HUDEP-2 (cell line): Measurements from ENCODE around the gene DNAJC1.
"Not testable (repeated sequence)": the region's sequence is repeated elsewhere in the genome, so short reads cannot be mapped to it uniquely, and the experiment has no call there.

ENCODE experiments used
- DNase-seq, 76 experiments: peaks; one replicate each; lab custom pipeline; 2025; ENCODE audit not compliant: unreplicated experiment in 76 of 76; lab: John Stamatoyannopoulos, UW

Gene DNAJC1

DNA sequence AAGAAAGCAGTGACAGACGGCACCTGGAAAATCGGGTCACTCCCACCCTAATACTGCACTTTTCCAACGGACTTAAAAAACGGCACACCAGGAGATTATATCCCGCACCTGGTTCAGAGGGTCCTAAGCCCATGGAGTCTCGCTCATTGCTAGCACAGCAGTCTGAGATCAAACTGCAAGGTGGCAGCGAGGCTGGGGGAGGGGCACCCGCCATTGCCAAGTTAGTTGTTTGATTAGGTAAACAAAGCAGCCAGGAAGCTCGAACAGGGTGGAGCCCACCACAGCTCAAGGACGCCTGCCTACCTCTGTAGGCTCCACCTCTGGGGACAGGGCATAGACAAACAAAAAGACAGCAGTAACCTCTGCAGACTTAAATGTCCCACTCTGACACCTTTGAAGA, 169.0 kb downstream of the DNAJC1 start:
- not testable (repeated sequence) for DNase-seq

GRCh38 chr10:21832821-21833130, 170.8 kb downstream of the DNAJC1 start:
- no peak for DNase-seq

- no peak for DNase-seq
Measured at GRCh38 chr10:21831986-21832820, 171.3 kb downstream of the DNAJC1 start.

GRCh38 chr10:21830037-21830436, 173.5 kb downstream of the DNAJC1 start:
- DNase-seq, result no peak

- DNase-seq, result no peak
Measured at GRCh38 chr10:21827308-21827707, 176.2 kb downstream of the DNAJC1 start.

DNA sequence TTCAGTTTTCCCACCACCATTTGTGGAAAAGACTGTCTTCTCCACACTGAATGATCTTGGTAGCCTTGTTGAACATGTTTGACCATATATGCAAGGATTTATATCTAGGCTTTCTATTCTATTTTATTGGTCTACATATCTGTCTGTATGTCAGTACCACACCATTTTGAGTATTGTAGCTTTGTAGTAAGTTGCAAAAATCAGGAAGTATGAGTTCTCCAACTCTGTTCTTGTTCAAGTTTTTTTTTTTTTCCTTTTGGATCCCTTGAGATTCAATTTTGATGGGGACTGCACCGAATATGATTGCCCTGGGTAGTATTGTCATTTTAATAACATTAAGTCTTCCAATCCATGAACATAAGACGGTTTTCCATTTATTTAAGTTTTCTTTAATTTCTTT, 176.8 kb downstream of the DNAJC1 start:
- DNase-seq, result no peak

- DNase-seq, result no peak
Measured at GRCh38 chr10:21825345-21825744, 178.2 kb downstream of the DNAJC1 start.

DNA sequence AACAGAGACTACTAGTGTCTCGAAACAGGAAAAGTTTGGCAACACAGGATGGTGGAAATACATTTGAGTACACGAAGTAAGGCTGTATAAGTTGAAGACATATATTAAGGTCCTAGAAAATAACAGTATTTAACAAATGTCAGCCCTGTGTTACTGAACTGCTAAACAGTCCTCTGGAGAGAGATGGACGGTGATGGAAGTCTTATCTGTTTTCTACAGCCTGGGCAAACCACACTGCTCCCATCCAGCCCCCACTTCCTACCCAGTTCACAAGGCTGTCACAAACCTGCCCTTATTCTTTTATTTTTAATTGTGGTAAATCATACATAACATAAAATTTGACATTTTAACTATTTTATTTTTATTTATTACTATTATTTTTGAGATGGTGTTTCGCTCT, 179.1 kb downstream of the DNAJC1 start:
- no peak for DNase-seq

DNA sequence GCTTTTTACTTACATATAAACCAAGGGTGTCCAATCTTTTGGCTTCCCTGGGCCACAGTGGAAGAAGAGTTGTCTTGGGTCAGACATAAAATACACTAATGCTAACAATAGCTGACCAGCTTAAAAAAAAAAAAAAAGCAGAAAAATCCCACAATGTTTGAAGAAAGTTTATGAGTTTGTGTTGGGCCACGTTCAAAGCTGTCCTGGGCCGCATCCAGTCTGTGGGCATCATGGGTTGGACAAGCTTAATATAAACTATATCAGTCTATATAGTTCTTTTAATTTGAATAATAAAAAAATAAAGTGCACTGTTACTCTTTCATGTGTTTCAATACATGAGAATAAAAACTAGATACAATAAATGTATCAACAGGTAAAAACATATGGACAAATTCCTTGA, 179.9 kb downstream of the DNAJC1 start:
- no peak for DNase-seq

GRCh38 chr10:21822273-21822672, 181.3 kb downstream of the DNAJC1 start:
- DNase-seq, result not testable (repeated sequence)

GRCh38 chr10:21820952-21821351, 182.6 kb downstream of the DNAJC1 start:
- DNase-seq, result no peak

- not testable (repeated sequence) for DNase-seq
Measured at GRCh38 chr10:21818416-21818815, 185.1 kb downstream of the DNAJC1 start.

GRCh38 chr10:21814866-21815265, 188.7 kb downstream of the DNAJC1 start:
- no peak for DNase-seq

- no peak for DNase-seq
Measured at GRCh38 chr10:21813946-21814345, 189.6 kb downstream of the DNAJC1 start.

- DNase-seq, result no peak
Measured at GRCh38 chr10:21811245-21811585, 192.3 kb downstream of the DNAJC1 start.

- DNase-seq, result no peak
Measured at GRCh38 chr10:21810582-21811244, 192.8 kb downstream of the DNAJC1 start.

- no peak for DNase-seq
Measured at GRCh38 chr10:21808550-21808949, 195.0 kb downstream of the DNAJC1 start.

GRCh38 chr10:21807180-21807579, 196.3 kb downstream of the DNAJC1 start:
- DNase-seq, result no peak

DNA sequence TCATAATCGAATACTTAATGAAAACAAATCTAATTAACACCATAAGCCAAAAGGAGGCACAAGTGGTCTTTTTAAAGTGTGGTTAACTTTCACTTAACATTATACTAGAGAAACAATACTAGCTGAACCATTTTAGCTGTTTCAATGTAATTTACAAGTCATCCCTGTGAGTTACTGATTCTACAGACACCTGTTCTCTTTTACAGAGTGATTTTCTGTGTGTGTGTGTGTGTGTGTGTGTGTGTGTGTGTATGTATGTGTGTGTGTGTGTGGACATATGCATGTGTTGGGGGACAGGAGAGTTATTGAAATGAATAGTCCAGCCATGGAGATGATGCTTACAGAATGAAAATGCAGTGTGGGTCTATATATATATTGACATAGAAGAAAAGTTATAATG, 200.2 kb downstream of the DNAJC1 start:
- DNase-seq, result no peak

DNA sequence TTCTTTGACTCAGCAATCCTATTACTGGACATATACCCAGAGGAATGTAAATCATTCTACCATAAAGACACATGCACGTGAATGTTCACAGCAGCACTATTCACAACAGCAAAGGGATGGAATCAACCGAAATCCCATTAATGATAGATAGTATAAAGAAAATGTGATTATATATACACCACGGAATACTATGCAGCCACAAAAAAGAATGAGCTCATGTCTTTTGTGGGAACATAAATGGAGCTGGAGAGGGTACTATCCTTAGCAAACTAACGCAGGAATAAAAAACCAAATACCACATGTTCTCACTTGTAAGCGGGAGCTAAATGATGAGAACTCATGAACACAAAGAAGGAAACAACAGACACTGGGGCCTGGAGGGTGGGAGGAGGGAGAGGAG, 201.9 kb downstream of the DNAJC1 start:
- DNase-seq, result no peak

DNA sequence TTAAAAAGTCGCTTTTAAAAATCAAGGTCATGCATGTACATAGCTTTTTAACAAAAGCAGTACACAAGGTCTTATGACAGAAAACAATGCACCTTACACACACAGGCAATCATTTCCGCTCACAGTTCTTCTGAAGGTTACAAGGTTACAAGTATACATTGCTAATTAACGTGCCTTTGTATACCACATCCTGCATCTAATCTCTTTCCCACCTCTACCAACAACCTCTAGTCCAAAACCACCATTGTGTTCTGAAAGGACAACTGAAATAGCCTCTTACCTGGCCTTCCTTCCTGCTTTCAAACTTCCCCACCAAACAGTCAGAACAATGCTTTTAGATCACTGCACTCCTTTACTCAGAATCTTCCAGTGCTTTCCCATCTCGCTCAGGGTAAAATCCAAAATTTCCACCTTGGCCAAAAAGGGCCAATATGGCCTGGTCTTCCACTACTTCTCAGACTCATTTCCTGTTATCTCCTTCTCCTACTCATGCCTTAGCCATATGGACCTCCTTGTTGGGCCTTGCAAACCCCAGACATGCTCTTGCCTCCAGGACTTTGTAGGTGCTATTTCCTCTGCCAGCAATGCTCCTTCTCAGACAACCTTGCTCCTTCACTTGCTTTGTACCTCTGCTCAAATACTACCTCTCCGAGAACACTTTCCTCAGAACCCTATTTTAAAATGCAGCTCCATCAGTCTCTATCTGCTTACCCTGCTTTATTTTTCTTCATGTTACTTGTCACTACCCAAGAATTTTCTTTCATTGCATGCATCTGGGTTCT, 205.4 kb downstream of the DNAJC1 start:
- no peak for DNase-seq

- DNase-seq, result no peak
Measured at GRCh38 chr10:21797533-21797932, 206.0 kb downstream of the DNAJC1 start.
